Measurements from ENCODE around the gene TRIM17. TPM values are rescaled to one million over a fixed set of nuclear protein-coding genes. Genes with fewer than 3 reads are reported as not detected.

Gene TRIM17
- total and polyA plus RNA-seq, 12 donors: 0.17 to 7.4 (median 0.96) TPM; not detected in 3

GRCh38 chr1:228362141-228362883 is 54.3 kb downstream of the TRIM17 start:
- H3K27me3 ChIP-seq: no peaks in the 10 kb centered on the region
- 83 to 94% (median 84%) methylated on average over 6 to 18 of the region's 18 CpGs for WGBS, 4 donors

GRCh38 chr1:228361314-228362140 is 55.1 kb downstream of the TRIM17 start:
- H3K9me3 ChIP-seq (replicated peaks in 1 of 3): no peaks in the 10 kb centered on the region
- peaks cover 13 to 14% of the 10 kb centered on the region in 2 donors for H3K4me1 ChIP-seq (replicated peaks in 1 of 2)
- H3K27ac ChIP-seq: peak overlapping the region in 4 of 5 donors; percentile 41 to 94 (median 77)
- H3K36me3 ChIP-seq (replicated peaks in 1 of 2): no peaks in the 10 kb centered on the region
- peak in 4 of 7 donors; percentile 15 to 38 (median 16) for DNase-seq
- H3K4me3 ChIP-seq: no peak overlapping the region
- TF ChIP-seq CTCF (IDR thresholded peaks at IDR 0.05) (no peak), POLR2A (IDR thresholded peaks at IDR 0.05) (no peak)
- H3K27me3 ChIP-seq: no peaks in the 10 kb centered on the region
- 87% methylated on average over 20 to 26 of the region's 26 CpGs for WGBS, 4 donors
- intact Hi-C loops (cut with DNase I): no loop called here

More at GRCh38 chr1:228362141-228362883, 54.3 kb downstream of the TRIM17 start:
- TF ChIP-seq CTCF (IDR thresholded peaks at IDR 0.05) (no peak), POLR2A (IDR thresholded peaks at IDR 0.05) (no peak)
- no peaks in the 10 kb centered on the region for H3K9me3 ChIP-seq (replicated peaks in 1 of 3)
- peak in 5 of 7 donors; percentile 1 to 52 (median 23) for DNase-seq
- no peak overlapping the region for H3K27ac ChIP-seq
- H3K4me3 ChIP-seq: no peak overlapping the region
- H3K36me3 ChIP-seq (replicated peaks in 1 of 2): no peaks in the 10 kb centered on the region
- peaks cover 13 to 14% of the 10 kb centered on the region in 2 donors for H3K4me1 ChIP-seq (replicated peaks in 1 of 2)
- intact Hi-C loops (cut with DNase I): no loop called here

DNA sequence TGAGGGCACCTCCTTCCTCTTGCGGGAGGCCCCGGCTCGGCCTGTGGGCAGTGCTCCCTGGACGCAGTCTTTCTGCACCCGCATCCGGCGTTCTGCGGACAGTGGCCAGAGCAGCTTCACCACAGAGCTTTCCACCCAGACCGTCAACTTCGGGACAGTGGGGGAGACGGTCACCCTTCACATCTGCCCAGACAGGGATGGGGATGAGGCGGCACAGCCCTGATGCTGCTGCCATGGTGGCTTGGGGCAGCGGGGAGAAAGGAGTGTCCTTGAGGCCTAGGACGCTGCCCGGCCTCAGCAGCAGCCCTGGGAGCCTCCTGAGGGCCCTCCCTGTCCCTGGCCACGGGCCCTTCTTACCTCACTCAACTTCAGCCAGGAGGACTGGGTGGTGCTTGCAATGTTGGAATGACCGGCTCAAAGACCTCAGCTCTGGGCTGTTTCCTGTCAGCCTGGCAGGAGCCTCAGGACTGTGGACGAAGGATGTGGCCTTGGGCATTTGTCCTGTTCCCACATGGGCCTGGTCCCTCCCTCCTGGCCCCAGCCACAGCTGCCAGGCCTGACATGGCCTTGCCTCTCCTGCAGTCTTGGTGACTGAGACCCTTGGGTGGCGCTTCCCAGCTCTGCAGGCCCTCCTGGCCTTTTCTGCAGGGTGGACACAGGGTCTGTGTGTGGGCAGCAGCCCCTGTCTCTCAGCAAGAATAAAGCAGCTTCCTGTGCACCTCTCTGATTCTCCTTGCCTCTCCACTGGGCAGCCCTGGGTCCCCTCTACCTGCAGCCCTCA is 55.9 kb downstream of the TRIM17 start:
- no peaks in the 10 kb centered on the region for H3K9me3 ChIP-seq (replicated peaks in 1 of 3)
- peaks cover 13 to 14% of the 10 kb centered on the region in 2 donors for H3K4me1 ChIP-seq (replicated peaks in 1 of 2)
- intact Hi-C loops (cut with DNase I): no loop called here
- H3K4me3 ChIP-seq: no peak overlapping the region
- WGBS, 4 donors: 55 to 75% (median 60%) methylated on average over 8 to 19 of the region's 19 CpGs
- no peaks in the 10 kb centered on the region for H3K27me3 ChIP-seq
- no peak for TF ChIP-seq CTCF (IDR thresholded peaks at IDR 0.05)
- TF ChIP-seq POLR2A (IDR thresholded peaks at IDR 0.05): peak in 1 of 2 donors; percentile 76
- H3K36me3 ChIP-seq (replicated peaks in 1 of 2): no peaks in the 10 kb centered on the region
- H3K27ac ChIP-seq: peak overlapping the region; percentile 62 to 94 (median 79)
- DNase-seq: peak; percentile 86 to 97 (median 95)

Measured in adrenal gland (tissue), 12 donors.